ENCODE results near the gene GTF2F2.
A peak's percentile ranks its signal among the peaks of the same experiment; 100 is the strongest.

The GTF2F2 gene

GRCh38 chr13:45119991-45120864, at the start of gene GTF2F2:
TSS of gene GTF2F2 (plus strand) at chr13:45120510. CDS start at chr13:45120656, 146 bp downstream.
- FAIRE-seq, result peak; percentile 91

GRCh38 chr13:45073809-45074208, 46.5 kb upstream of the GTF2F2 start:
- no peak for FAIRE-seq

- no peak for FAIRE-seq
Observed at GRCh38 chr13:45074721-45075120, 45.6 kb upstream of the GTF2F2 start.

GRCh38 chr13:45078003-45078402, 42.3 kb upstream of the GTF2F2 start:
- no peak for FAIRE-seq

GRCh38 chr13:45082964-45083363, 37.3 kb upstream of the GTF2F2 start:
- no peak for FAIRE-seq

- no peak for FAIRE-seq
Observed at GRCh38 chr13:45084515-45084914, 35.8 kb upstream of the GTF2F2 start.

GRCh38 chr13:45086484-45086883, 33.8 kb upstream of the GTF2F2 start:
- FAIRE-seq, result no peak

- no peak for FAIRE-seq
Observed at GRCh38 chr13:45092663-45093062, 27.6 kb upstream of the GTF2F2 start.

GRCh38 chr13:45100573-45101262, 19.6 kb upstream of the GTF2F2 start:
- no peak for FAIRE-seq

GRCh38 chr13:45101327-45102018, 18.8 kb upstream of the GTF2F2 start:
- FAIRE-seq, result no peak

- no peak for FAIRE-seq
Observed at GRCh38 chr13:45102136-45102507, 18.2 kb upstream of the GTF2F2 start.

GRCh38 chr13:45103449-45103848, 16.9 kb upstream of the GTF2F2 start:
- FAIRE-seq, result no peak

GRCh38 chr13:45104261-45104660, 16.0 kb upstream of the GTF2F2 start:
- no peak for FAIRE-seq

- FAIRE-seq, result no peak
Observed at GRCh38 chr13:45105895-45106294, 14.4 kb upstream of the GTF2F2 start.

GRCh38 chr13:45107539-45107938, 12.8 kb upstream of the GTF2F2 start:
- no peak for FAIRE-seq

- no peak for FAIRE-seq
Observed at GRCh38 chr13:45108716-45109101, 11.6 kb upstream of the GTF2F2 start.

- FAIRE-seq, result no peak
Observed at GRCh38 chr13:45109102-45109720, 11.1 kb upstream of the GTF2F2 start.

GRCh38 chr13:45113233-45114224, 6.8 kb upstream of the GTF2F2 start:
- FAIRE-seq, result no peak

GRCh38 chr13:45119469-45119990, 780 bp upstream of the GTF2F2 start:
- no peak for FAIRE-seq

GRCh38 chr13:45120967-45121831, 889 bp downstream of the GTF2F2 start:
- FAIRE-seq, result no peak

GRCh38 chr13:45122941-45123340, 2.6 kb downstream of the GTF2F2 start:
- FAIRE-seq, result no peak

Data from G401.6 (cell line).